ENCODE results near the gene CNTNAP5.

Gene CNTNAP5

DNA sequence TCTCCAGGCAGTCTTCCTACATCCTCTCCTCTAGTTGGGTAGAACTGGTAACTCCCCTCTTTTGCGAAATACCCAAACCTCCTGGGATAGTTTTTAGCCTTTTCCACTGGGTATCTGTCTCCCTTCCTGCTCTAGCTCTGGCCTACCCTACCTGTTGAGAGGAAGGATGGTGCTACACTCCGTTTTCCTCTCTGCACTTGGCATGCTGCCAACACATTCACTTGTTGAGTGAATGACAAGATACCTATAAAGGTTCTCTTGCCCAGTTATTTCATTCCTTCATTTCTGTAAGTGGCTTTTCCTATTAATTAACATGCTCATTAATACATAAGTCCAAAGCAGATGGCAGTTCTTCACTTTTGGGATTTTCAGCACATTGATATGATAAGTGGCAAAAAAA is 293.8 kb downstream of the CNTNAP5 start:
- H3K4me1 ChIP-seq: no peaks in the 10 kb centered on the region
- H3K27me3 ChIP-seq (ENCODE audit: control insufficient read depth, insufficient read depth, low read length): no peaks in the 10 kb centered on the region
- no peak overlapping the region for H3K27ac ChIP-seq
- no peaks in the 10 kb centered on the region for H3K36me3 ChIP-seq (ENCODE audit: control insufficient read depth, insufficient read depth, low read length)
- H3K4me3 ChIP-seq (ENCODE audit: low read depth, low read length): no peak overlapping the region
- TF ChIP-seq, protein P1, sequence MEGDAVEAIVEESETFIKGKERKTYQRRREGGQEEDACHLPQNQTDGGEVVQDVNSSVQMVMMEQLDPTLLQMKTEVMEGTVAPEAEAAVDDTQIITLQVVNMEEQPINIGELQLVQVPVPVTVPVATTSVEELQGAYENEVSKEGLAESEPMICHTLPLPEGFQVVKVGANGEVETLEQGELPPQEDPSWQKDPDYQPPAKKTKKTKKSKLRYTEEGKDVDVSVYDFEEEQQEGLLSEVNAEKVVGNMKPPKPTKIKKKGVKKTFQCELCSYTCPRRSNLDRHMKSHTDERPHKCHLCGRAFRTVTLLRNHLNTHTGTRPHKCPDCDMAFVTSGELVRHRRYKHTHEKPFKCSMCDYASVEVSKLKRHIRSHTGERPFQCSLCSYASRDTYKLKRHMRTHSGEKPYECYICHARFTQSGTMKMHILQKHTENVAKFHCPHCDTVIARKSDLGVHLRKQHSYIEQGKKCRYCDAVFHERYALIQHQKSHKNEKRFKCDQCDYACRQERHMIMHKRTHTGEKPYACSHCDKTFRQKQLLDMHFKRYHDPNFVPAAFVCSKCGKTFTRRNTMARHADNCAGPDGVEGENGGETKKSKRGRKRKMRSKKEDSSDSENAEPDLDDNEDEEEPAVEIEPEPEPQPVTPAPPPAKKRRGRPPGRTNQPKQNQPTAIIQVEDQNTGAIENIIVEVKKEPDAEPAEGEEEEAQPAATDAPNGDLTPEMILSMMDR (IDR thresholded peaks at IDR 0.05): no peak
- no peak overlapping the region for H3K9ac ChIP-seq
- H2AFZ ChIP-seq: no peak overlapping the region
- H3K4me2 ChIP-seq (ENCODE audit: low read length): no peak overlapping the region
- no peaks in the 10 kb centered on the region for H3K9me3 ChIP-seq (ENCODE audit: control insufficient read depth, low read length)
- no peaks in the 10 kb centered on the region for H3K79me2 ChIP-seq

GRCh38 chr2:124319577-124319976 is 294.5 kb downstream of the CNTNAP5 start:
- no peaks in the 10 kb centered on the region for H3K9me3 ChIP-seq (ENCODE audit: control insufficient read depth, low read length)
- no peaks in the 10 kb centered on the region for H3K4me1 ChIP-seq
- no peak overlapping the region for H3K4me2 ChIP-seq (ENCODE audit: low read length)
- no peak overlapping the region for H3K27ac ChIP-seq
- no peaks in the 10 kb centered on the region for H3K27me3 ChIP-seq (ENCODE audit: control insufficient read depth, insufficient read depth, low read length)
- no peaks in the 10 kb centered on the region for H3K79me2 ChIP-seq
- no peaks in the 10 kb centered on the region for H3K36me3 ChIP-seq (ENCODE audit: control insufficient read depth, insufficient read depth, low read length)
- TF ChIP-seq, protein P1 (IDR thresholded peaks at IDR 0.05): no peak
- H3K4me3 ChIP-seq (ENCODE audit: low read depth, low read length): no peak overlapping the region
- H2AFZ ChIP-seq: no peak overlapping the region
- no peak overlapping the region for H3K9ac ChIP-seq

- Histone ChIP-seq H3K9ac (no peak overlapping the region), H3K27me3 (ENCODE audit: control insufficient read depth, insufficient read depth, low read length) (no peaks in the 10 kb centered on the region), H2AFZ (no peak overlapping the region), H3K79me2 (no peaks in the 10 kb centered on the region), H3K9me3 (ENCODE audit: control insufficient read depth, low read length) (no peaks in the 10 kb centered on the region), H3K4me2 (ENCODE audit: low read length) (no peak overlapping the region), H3K36me3 (ENCODE audit: control insufficient read depth, insufficient read depth, low read length) (no peaks in the 10 kb centered on the region), H3K4me3 (ENCODE audit: low read depth, low read length) (no peak overlapping the region), H3K4me1 (no peaks in the 10 kb centered on the region), H3K27ac (no peak overlapping the region)
- TF ChIP-seq, protein P1 (IDR thresholded peaks at IDR 0.05): no peak
These were observed 295.1 kb downstream of the CNTNAP5 start for GRCh38 chr2:124320051-124320688.

- no peaks in the 10 kb centered on the region for H3K36me3 ChIP-seq (ENCODE audit: control insufficient read depth, insufficient read depth, low read length)
- no peak overlapping the region for H2AFZ ChIP-seq
- H3K9me3 ChIP-seq (ENCODE audit: control insufficient read depth, low read length): no peaks in the 10 kb centered on the region
- no peak overlapping the region for H3K4me2 ChIP-seq (ENCODE audit: low read length)
- no peaks in the 10 kb centered on the region for H3K27me3 ChIP-seq (ENCODE audit: control insufficient read depth, insufficient read depth, low read length)
- H3K4me3 ChIP-seq (ENCODE audit: low read depth, low read length): no peak overlapping the region
- TF ChIP-seq, protein P1 (IDR thresholded peaks at IDR 0.05): no peak
- H3K27ac ChIP-seq: no peak overlapping the region
- no peaks in the 10 kb centered on the region for H3K4me1 ChIP-seq
- no peaks in the 10 kb centered on the region for H3K79me2 ChIP-seq
- H3K9ac ChIP-seq: no peak overlapping the region
These were observed 298.2 kb downstream of the CNTNAP5 start for GRCh38 chr2:124323321-124323720.
